Panc1 (cell line): Measurements from ENCODE around the gene SLC8B1. TPM values are rescaled to one million over a fixed set of nuclear protein-coding genes. Genes with fewer than 3 reads are reported as not detected.

Experiments
- ATAC-seq: fragments of 200-7000 bp; cut with Tn5 transposase; 2 replicates; pipeline ENCODE4 v1.9.1; 2020; ENCODE audit warnings: mild to moderate bottlenecking, moderate library complexity
- BruUV-seq: library from RNA; stranded (reverse); fragments of 400-500 nt; replicated peaks from 2 replicates; lab custom pipeline; 2021; lab: Mats Ljungman, UMichigan
- CTCF ChIA-PET: fragments of 300-600 bp; sonication (Branson Sonifier 250); formaldehyde crosslinking; loops from one replicate; lab custom pipeline; 2022; ENCODE audit warnings: antibody characterized with exemption; lab: Charles Lee
- POLR2A ChIA-PET: fragments of 300-600 bp; sonication (Branson Sonifier 250); formaldehyde crosslinking; loops from one replicate; lab custom pipeline; 2022; ENCODE audit warnings: antibody characterized with exemption; lab: Charles Lee
- DNase-seq: peaks from one replicate; pipeline ENCODE4 v3.0.0-alpha.2; 2010; ENCODE audit warnings: low read depth, low spot score
- H3K27ac ChIP-seq: 2 replicates; pipeline ENCODE4 v1.5.1; 2011; ENCODE audit warnings: mild to moderate bottlenecking, low read length, inconsistent platforms
- H3K27me3 ChIP-seq: fragments of 200-500 bp; sonication (Bioruptor generic); 2 replicates; pipeline ENCODE4 v1.6.0; 2014; ENCODE audit warnings: low read length, inconsistent platforms; ENCODE audit not compliant: control insufficient read depth, insufficient read depth
- H3K36me3 ChIP-seq: fragments of 200-500 bp; sonication (Bioruptor generic); 2 replicates; pipeline ENCODE4 v1.5.1; 2014; ENCODE audit warnings: inconsistent platforms, mild to moderate bottlenecking, low read length, moderate library complexity; ENCODE audit not compliant: control insufficient read depth, insufficient read depth
- H3K4me1 ChIP-seq: 2 replicates; pipeline ENCODE4 v1.5.1; 2011; ENCODE audit warnings: inconsistent platforms, mild to moderate bottlenecking, low read length, moderate library complexity; ENCODE audit not compliant: control insufficient read depth, insufficient read depth
- H3K4me3 ChIP-seq, 2 experiments: 2 replicates each; pipeline ENCODE4 v1.5.1; 2011 to 2012; ENCODE audit warnings: low read depth in 2 of 2, low read length in 2 of 2, mild to moderate bottlenecking in 2 of 2, inconsistent platforms in 1 of 2, moderate library complexity in 1 of 2
- H3K9me3 ChIP-seq: fragments of 200-500 bp; sonication (Bioruptor generic); 2 replicates; pipeline ENCODE4 v1.5.1; 2014; ENCODE audit warnings: low read depth, mild to moderate bottlenecking, inconsistent platforms, low read length, moderate library complexity; ENCODE audit not compliant: control insufficient read depth, insufficient read depth
- CTCF ChIP-seq: fragments of 450-650 bp; IDR thresholded peaks from 2 replicates; pipeline ENCODE4 v1.5.1; 2017; ENCODE audit warnings: mild to moderate bottlenecking
- POLR2AphosphoS5 ChIP-seq: IDR thresholded peaks from 2 replicates; pipeline ENCODE4 v1.6.1; 2012; ENCODE audit warnings: mild to moderate bottlenecking, low read depth, low read length, moderate library complexity
- SIN3A ChIP-seq: IDR thresholded peaks from 2 replicates; pipeline ENCODE4 v1.6.1; 2012; ENCODE audit warnings: low read depth, mild to moderate bottlenecking, low read length, moderate library complexity, borderline replicate concordance; ENCODE audit not compliant: insufficient read depth
- TCF7L2 ChIP-seq: IDR thresholded peaks from 2 replicates; pipeline ENCODE4 v1.6.1; 2011; ENCODE audit warnings: mild to moderate bottlenecking, low read depth, low read length, inconsistent platforms
- in situ Hi-C: cut with HindIII; loops from 2 replicates; pipeline ENCODE4 v1.10.0; 2016; ENCODE audit warnings: low sequenced_read_pairs, low pct_unique_long_range_greater_than_20kb
- intact Hi-C: fragments of 100-400 bp; cut with micrococcal nuclease; formaldehyde crosslinking; loops from one replicate; pipeline ENCODE4 v1.10.0; 2022; ENCODE audit not compliant: unreplicated experiment
- total RNA-seq: library from RNA; stranded (reverse); gene quantifications from one replicate; pipeline ENCODE4 v1.2.1, GENCODE V29; 2021; ENCODE audit not compliant: unreplicated experiment
- TF ChIP-seq, protein P1 (sequence below), 2 experiments: IDR thresholded peaks; 2 replicates each; pipeline ENCODE4 v1.6.1; 2011 to 2012; ENCODE audit warnings: low read depth in 2 of 2, control low read depth in 1 of 2, low read length in 1 of 2, mild to moderate bottlenecking in 1 of 2, moderate library complexity in 1 of 2; ENCODE audit not compliant: insufficient read depth in 1 of 2

The SLC8B1 gene
- total RNA-seq, 1 experiment from 2014 or later = 26.7 TPM

- H3K4me1 ChIP-seq = no peaks in the 10 kb centered on the region
- no TSS peak for BruUV-seq
- TF ChIP-seq SIN3A = no peak
- TF ChIP-seq POLR2AphosphoS5 = no peak
- TF ChIP-seq TCF7L2 = no peak
- TF ChIP-seq CTCF = no peak
- TF ChIP-seq, protein P1, sequence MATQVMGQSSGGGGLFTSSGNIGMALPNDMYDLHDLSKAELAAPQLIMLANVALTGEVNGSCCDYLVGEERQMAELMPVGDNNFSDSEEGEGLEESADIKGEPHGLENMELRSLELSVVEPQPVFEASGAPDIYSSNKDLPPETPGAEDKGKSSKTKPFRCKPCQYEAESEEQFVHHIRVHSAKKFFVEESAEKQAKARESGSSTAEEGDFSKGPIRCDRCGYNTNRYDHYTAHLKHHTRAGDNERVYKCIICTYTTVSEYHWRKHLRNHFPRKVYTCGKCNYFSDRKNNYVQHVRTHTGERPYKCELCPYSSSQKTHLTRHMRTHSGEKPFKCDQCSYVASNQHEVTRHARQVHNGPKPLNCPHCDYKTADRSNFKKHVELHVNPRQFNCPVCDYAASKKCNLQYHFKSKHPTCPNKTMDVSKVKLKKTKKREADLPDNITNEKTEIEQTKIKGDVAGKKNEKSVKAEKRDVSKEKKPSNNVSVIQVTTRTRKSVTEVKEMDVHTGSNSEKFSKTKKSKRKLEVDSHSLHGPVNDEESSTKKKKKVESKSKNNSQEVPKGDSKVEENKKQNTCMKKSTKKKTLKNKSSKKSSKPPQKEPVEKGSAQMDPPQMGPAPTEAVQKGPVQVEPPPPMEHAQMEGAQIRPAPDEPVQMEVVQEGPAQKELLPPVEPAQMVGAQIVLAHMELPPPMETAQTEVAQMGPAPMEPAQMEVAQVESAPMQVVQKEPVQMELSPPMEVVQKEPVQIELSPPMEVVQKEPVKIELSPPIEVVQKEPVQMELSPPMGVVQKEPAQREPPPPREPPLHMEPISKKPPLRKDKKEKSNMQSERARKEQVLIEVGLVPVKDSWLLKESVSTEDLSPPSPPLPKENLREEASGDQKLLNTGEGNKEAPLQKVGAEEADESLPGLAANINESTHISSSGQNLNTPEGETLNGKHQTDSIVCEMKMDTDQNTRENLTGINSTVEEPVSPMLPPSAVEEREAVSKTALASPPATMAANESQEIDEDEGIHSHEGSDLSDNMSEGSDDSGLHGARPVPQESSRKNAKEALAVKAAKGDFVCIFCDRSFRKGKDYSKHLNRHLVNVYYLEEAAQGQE (IDR thresholded peaks at IDR 0.05; ENCODE audit: insufficient read depth in 1 of 2, low read depth in 2 of 2, low read length in 1 of 2) = no peak
- in situ Hi-C loops = no loop called here
- ATAC-seq (no peak), DNase-seq (no peak)
- intact Hi-C loops = no loop called here
- CTCF ChIA-PET = no interaction called here
- no peaks in the 10 kb centered on the region for H3K36me3 ChIP-seq
- H3K27me3 ChIP-seq = no peaks in the 10 kb centered on the region
- H3K9me3 ChIP-seq = peaks cover 6% of the 10 kb centered on the region; the same call in 1 of the 2 replicates
- POLR2A ChIA-PET = no interaction called here
- no peak overlapping the region for H3K4me3 ChIP-seq
- no peak overlapping the region for H3K27ac ChIP-seq
Observed at GRCh38 chr12:113252494-113252893, 82.4 kb downstream of the SLC8B1 start.

DNA sequence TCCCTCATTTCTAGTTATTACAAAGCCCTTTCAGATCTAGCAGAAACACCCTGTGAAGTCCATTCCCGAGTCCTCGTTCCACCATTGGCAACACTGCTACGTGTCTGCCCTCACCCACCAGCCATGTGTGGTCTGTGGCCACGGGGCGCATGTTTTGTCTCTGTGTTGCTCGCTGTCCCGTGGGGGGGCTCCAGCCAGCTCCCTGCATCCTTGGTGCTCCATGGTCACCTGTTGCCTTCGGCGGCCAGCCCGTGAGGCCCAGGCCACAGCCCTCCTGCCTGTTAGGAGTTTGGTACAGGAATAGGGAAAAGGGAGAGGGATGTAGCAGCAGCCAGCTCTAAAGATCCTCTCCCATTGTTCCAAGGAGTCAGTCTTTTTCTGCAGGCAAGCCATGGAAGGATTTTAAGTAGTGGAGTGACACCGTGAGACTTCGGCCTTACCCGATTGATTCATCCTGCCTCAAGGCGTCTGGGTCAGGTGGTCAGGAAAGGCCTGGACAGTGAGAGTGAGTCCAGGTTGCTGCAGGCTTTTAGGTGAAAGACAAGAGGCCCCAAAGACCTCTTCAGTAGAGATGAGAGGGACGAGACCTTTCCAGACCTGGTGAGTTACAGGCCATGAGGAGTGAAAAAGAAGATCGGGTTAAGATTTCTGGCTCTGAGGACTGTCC is 83.4 kb downstream of the SLC8B1 start:
- in situ Hi-C loops (no loop called here), intact Hi-C loops (no loop called here)
- Histone ChIP-seq H3K9me3 (peaks cover 6% of the 10 kb centered on the region; the same call in 1 of the 2 replicates), H3K27ac (no peak overlapping the region), H3K27me3 (no peaks in the 10 kb centered on the region), H3K4me1 (peaks cover 8% of the 10 kb centered on the region), H3K4me3 (no peak overlapping the region), H3K36me3 (no peaks in the 10 kb centered on the region)
- ChIA-PET CTCF (no interaction called here), POLR2A (interaction anchor here (0.7 kb wide), 1 partner anchor 9 kb away, joined by 3 read pairs; no protein-coding TSS in a partner anchor)
- no peak for DNase-seq
- ATAC-seq = no peak
- no peak for TF ChIP-seq TCF7L2
- no TSS peak for BruUV-seq

GRCh38 chr12:113250045-113250444 is 84.9 kb downstream of the SLC8B1 start:
- in situ Hi-C loops (no loop called here), intact Hi-C loops (no loop called here)
- ChIA-PET CTCF (no interaction called here), POLR2A (interaction anchor here (0.6 kb wide), 1 partner anchor 28 kb away, joined by 12 read pairs; no protein-coding TSS in a partner anchor)
- peaks cover 18% of the 10 kb centered on the region for H3K4me1 ChIP-seq
- no TSS peak for BruUV-seq
- H3K9me3 ChIP-seq = peaks cover 6% of the 10 kb centered on the region; the same call in 1 of the 2 replicates
- H3K36me3 ChIP-seq = no peaks in the 10 kb centered on the region
- TF ChIP-seq SIN3A (no peak), TCF7L2 (no peak), POLR2AphosphoS5 (no peak), CTCF (no peak)
- TF ChIP-seq, protein P1 (IDR thresholded peaks at IDR 0.05; ENCODE audit: insufficient read depth in 1 of 2, low read depth in 2 of 2, low read length in 1 of 2) = no peak
- no peak overlapping the region for H3K4me3 ChIP-seq
- ATAC-seq = no peak
- DNase-seq = no peak
- no peak overlapping the region for H3K27ac ChIP-seq
- H3K27me3 ChIP-seq = no peaks in the 10 kb centered on the region
